Activated T-helper 1 cell treated with Interleukin-2 at 50 U/mL for 16 hours (primary cell): Measurements from ENCODE around the gene SEMA6D.

ENCODE experiments used
- DNase-seq: peaks from one replicate; pipeline ENCODE4 v3.0.0-alpha.2; 2020; ENCODE audit warnings: low read depth

SEMA6D gene, protein sequence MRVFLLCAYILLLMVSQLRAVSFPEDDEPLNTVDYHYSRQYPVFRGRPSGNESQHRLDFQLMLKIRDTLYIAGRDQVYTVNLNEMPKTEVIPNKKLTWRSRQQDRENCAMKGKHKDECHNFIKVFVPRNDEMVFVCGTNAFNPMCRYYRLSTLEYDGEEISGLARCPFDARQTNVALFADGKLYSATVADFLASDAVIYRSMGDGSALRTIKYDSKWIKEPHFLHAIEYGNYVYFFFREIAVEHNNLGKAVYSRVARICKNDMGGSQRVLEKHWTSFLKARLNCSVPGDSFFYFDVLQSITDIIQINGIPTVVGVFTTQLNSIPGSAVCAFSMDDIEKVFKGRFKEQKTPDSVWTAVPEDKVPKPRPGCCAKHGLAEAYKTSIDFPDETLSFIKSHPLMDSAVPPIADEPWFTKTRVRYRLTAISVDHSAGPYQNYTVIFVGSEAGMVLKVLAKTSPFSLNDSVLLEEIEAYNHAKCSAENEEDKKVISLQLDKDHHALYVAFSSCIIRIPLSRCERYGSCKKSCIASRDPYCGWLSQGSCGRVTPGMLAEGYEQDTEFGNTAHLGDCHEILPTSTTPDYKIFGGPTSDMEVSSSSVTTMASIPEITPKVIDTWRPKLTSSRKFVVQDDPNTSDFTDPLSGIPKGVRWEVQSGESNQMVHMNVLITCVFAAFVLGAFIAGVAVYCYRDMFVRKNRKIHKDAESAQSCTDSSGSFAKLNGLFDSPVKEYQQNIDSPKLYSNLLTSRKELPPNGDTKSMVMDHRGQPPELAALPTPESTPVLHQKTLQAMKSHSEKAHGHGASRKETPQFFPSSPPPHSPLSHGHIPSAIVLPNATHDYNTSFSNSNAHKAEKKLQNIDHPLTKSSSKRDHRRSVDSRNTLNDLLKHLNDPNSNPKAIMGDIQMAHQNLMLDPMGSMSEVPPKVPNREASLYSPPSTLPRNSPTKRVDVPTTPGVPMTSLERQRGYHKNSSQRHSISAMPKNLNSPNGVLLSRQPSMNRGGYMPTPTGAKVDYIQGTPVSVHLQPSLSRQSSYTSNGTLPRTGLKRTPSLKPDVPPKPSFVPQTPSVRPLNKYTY

GRCh38 chr15:47717036-47717612, at the start of gene SEMA6D:
SEMA6D (plus strand) TSS chr15:47717505; CDS start chr15:47759799, 42,294 bp downstream.
- no peak for DNase-seq

DNA sequence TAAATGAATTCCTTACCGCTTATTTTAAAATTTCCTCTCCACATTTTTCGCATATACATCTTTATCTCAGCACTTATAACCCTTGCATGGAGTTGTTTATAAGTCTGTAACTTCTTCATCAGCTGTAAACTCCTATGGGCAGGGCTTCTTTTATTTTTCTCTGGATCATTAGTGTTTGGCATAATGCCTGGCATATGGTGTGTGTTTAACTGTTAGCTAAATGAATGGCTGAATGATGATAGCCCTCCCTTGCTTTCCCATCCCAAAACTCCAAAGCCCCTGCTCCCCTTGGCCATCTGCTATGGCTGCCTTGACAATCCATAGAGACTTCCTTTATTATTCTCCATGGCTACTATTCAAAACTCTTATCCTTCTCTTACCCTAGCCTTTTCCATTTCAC, 48.1 kb upstream of the SEMA6D start:
- DNase-seq, result no peak

- DNase-seq, result no peak
These were observed 46.9 kb upstream of the SEMA6D start for GRCh38 chr15:47670365-47670764.

- DNase-seq, result no peak
These were observed 44.0 kb upstream of the SEMA6D start for GRCh38 chr15:47673232-47673761.

- no peak for DNase-seq
These were observed 42.6 kb upstream of the SEMA6D start for GRCh38 chr15:47674586-47675232.

DNA sequence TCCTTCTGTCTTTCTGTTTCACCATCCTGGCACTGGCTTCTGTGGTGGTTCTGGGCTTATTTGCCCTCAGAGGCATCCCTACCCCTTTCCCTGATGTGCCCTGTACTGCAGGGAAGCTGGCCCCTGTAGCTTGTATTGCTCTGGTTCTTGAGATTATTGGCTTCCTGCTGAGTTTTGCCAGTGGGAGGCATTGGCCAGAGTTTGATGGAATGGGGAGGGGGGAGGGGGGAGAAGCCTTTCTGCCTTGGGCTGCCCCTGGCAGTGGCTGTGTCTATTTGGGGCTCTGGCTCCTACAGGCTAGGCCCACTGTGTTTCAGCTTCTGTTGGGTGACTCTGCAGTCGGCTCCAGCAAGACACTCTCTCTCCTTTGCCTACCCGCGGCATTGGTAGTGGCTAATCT, 41.6 kb upstream of the SEMA6D start:
- DNase-seq, result no peak

DNA sequence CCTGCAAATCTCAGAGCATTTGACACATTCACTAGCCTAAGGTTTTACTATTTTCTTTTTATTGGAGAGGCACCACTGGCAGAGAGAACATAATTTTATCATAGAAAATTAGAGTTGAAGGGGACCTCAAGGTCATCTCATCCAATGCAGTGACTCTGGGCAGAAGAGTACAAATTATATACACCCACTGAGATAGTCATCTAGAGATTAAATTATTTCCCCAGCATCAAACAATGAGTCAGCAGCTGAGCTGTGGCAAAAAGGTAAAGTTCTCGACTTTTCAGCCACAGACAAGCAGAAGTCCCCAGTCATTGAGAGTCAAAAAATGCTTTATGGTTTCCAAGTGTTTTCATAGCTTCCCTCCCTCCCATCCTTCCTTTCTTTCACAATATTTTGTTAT, 39.3 kb upstream of the SEMA6D start:
- DNase-seq, result no peak

- DNase-seq, result no peak
These were observed 34.6 kb upstream of the SEMA6D start for GRCh38 chr15:47682661-47683060.

DNA sequence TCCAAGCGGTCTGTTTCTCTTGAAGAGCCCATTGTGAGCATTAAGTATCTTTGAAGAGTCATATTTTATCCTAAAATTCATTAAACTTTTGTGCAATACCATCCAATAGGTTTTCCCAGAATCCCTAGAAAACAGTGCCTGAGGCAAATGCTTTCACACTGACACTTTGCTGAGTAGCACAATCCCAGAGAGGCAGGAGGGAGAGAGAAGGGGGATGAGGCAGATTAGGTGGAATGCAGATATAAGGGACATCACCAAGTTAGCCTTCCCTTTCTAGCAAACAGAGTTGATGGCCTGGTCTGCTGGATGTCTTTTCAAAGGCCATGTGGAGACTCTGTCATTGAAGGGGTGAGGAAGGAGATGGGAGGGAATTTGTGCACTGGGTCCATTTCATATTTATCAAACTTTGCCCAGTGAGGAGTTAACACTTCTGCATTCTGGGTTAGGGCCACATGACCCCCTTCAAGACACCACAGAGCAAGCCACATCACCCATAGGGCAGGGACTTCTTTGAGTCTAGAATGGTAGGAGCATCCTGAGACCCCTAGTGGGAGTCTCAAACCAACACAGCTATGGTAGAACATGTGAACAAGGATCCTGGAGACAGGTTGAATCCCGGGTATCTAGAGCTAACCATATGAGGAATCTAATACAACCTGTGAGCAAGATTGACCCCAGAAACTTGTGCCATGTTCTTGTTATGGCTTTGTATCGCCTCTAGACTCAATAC, 32.0 kb upstream of the SEMA6D start:
- DNase-seq, result no peak

- no peak for DNase-seq
These were observed 28.7 kb upstream of the SEMA6D start for GRCh38 chr15:47688573-47689086.

DNA sequence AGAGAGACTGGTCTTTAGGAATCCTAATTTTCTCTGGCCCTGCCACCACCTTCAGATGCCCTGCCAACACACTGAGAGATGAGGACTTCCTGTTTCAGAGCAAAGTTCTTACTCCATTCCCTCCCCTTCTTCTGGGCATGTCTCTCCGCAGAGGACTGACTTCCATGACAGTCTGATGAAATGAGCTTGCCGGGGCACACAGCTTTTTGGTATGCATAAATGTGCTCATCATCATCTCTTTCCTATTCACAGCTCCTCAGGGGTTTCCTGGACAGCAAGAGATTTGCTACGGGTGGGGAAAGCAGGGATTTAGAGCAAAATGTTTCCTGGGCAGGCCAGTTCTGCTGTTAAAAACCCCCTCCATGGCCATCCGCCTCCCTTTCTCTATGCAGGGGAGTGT, 27.6 kb upstream of the SEMA6D start:
- DNase-seq, result no peak

DNA sequence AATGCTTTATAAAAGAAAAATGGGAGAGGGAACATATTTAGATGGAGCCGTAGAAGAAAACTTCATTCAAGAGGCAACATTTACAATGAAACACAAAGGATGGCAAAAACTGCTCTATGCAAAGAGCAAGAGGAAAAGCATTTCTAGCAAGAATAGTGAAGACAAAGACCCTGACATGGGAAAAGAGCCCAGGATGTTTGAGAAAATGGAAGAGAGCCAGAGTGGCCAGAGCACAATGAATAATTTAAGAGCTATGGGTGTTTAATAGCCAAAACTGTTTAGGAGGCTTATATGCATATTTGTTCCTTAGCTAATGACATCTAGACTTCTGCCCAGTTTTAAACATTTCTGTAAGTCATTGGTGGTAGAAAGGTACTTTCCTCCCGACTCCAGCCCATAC, 25.4 kb upstream of the SEMA6D start:
- no peak for DNase-seq

DNA sequence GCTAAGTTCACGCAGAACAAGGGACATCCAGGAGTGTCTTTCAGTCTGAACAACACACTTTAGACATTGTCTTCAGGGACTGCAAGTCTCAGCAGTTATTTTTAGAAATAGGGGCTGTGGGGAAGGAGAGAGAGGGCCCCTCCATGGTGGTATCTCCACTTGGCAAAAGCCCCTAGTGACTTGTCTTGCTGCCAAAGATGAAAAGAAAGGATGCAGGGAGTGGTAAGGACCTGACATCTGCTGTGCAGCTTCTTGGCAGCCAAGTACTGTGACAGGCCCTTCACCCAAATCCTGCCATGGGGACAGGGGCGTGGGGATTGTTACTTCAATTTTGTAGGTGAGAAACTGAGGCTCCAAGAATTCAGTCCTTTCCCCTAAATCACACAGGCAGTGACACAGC, 21.0 kb upstream of the SEMA6D start:
- DNase-seq, result no peak

- no peak for DNase-seq
These were observed 11.9 kb upstream of the SEMA6D start for GRCh38 chr15:47705281-47705997.

- DNase-seq, result no peak
These were observed 9.9 kb upstream of the SEMA6D start for GRCh38 chr15:47707391-47707790.

DNA sequence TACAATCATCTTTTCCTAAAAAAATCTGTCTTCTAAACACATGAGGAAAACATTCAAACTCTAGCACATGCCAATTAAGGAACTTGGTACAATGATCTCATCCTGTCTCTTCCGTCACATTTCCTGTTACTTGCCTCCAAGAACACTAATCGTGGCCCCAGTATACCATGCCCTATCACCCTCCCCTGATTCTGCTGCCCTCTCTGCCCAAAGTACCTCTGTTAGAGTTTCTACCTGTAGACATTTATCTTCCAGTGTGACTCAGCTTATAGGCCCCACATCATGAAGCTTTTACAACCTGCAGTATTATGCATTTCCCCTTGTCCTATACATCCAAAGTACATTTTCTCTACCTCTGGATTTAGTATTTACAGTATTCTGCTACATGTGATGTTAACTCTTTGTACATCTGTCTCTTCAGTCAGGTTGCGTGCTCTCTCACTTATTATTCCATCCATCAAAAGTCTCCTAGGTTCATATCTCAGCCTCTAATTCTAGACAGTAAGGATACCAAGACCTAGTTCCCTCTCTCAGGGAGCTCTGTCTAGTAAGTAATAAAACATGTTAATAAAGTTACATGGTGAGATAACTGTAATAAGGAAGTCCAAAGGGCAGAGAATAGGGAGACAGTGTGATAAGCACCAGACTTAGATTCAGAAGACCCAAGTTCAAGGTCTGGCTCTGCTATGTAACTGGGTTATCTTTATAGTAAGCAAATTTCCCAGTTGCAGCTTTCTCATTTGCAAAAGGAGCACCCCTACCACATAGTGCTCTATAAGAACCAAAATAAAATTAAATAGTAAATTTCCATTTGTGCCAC, 8.9 kb upstream of the SEMA6D start:
- no peak for DNase-seq

GRCh38 chr15:47711655-47712054, 5.7 kb upstream of the SEMA6D start:
- no peak for DNase-seq

DNA sequence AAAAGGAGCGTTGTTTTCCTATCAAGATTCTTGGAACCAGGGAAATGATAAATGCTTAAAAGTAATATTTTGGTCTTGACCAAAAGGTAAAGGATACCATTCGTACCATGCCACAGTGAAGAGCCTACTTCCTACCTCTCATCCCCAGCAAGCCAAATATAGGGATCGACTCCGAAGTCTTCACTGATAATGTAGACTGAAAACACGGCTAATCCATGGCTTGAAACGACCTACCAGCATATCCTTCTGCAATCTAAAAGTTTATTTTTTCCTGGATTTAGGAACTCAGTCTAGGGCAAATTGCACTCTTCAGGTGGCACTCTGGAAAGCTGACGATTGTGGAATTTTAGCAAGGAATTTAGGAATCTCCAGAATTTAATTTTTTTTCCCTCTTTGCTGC, 1.9 kb upstream of the SEMA6D start:
- no peak for DNase-seq

GRCh38 chr15:47715856-47716445, 1.4 kb upstream of the SEMA6D start:
- no peak for DNase-seq
